Neural progenitor cell (in vitro differentiated cells): ENCODE data around the gene CIBAR2.

Source experiments
- CTCF ChIP-seq: fragments of 200-600 bp; sonication (generic); IDR thresholded peaks from 2 replicates; pipeline ENCODE4 v1.5.1; 2017; ENCODE audit warnings: antibody characterized with exemption, mild to moderate bottlenecking
- EZH2 ChIP-seq: fragments of 200-600 bp; sonication (generic); IDR thresholded peaks from 2 replicates; pipeline ENCODE4 v1.6.1; 2017; ENCODE audit warnings: antibody characterized with exemption, mild to moderate bottlenecking, moderate library complexity
- EZH2phosphoT487 ChIP-seq: fragments of 200-600 bp; sonication (generic); IDR thresholded peaks from 2 replicates; pipeline ENCODE4 v1.6.1; 2017; ENCODE audit warnings: antibody characterized with exemption

GRCh38 chr16:85092309-85092708, 20.0 kb downstream of the CIBAR2 start:
- TF ChIP-seq CTCF (no peak), EZH2 (no peak), EZH2phosphoT487 (no peak)
